GM12878 (cell line): ENCODE measurements around the gene LHFPL2. TPM values are rescaled to one million over a fixed set of nuclear protein-coding genes. Genes with fewer than 3 reads are reported as not detected.

Source experiments
- ATAC-seq: fragments of 200-7000 bp; cut with Tn5 transposase; 3 replicates; pipeline ENCODE4 v1.9.1; 2020; ENCODE audit warnings: mild to moderate bottlenecking, moderate library complexity
- BruUV-seq: library from RNA; stranded (reverse); fragments of 400-500 nt; replicated peaks from 2 replicates; lab custom pipeline; 2021; lab: Mats Ljungman, UMichigan
- CTCF ChIA-PET: fragments of 300-600 bp; sonication (Branson Sonifier 250); formaldehyde crosslinking; extraction: SDS; loops from one replicate; lab custom pipeline; 2021; ENCODE audit warnings: inconsistent platforms; lab: Yijun Ruan, JAX
- POLR2A ChIA-PET: fragments of 350-600 bp; formaldehyde crosslinking; extraction: SDS; loops from one replicate; lab custom pipeline; 2021; ENCODE audit warnings: inconsistent platforms; lab: Charles Lee
- RAD21 ChIA-PET: fragments of 300-600 bp; sonication (Branson Sonifier 250); formaldehyde crosslinking; loops from one replicate; lab custom pipeline; 2023; ENCODE audit warnings: antibody characterized with exemption; ENCODE audit not compliant: unreplicated experiment; lab: Charles Lee
- SMC1A ChIA-PET: fragments of 300-600 bp; sonication (Branson Sonifier 250); formaldehyde crosslinking; loops from one replicate; lab custom pipeline; 2023; ENCODE audit not compliant: unreplicated experiment, uncharacterized antibody; lab: Charles Lee
- DNase-seq: peaks from one replicate; pipeline ENCODE4 v3.0.0-alpha.2; 2011; ENCODE audit warnings: low read depth, low spot score
- FAIRE-seq: peaks from 3 replicates; lab custom pipeline; 2011; peaks lifted over from hg19 to GRCh38; lab: Jason Lieb, UNC
- H2AFZ ChIP-seq: 2 replicates; pipeline ENCODE4 v1.6.0; 2011; ENCODE audit warnings: low read depth, low read length, control low read depth; ENCODE audit not compliant: control insufficient read depth
- H3K27ac ChIP-seq: 2 replicates; pipeline ENCODE4 v1.5.1; 2011; ENCODE audit warnings: control low read depth; ENCODE audit not compliant: control insufficient read depth, insufficient read depth
- H3K27me3 ChIP-seq, 2 experiments: replicated peaks in 1 of 2; 2 replicates each; pipeline versions ENCODE4 v1.6.0 to v1.6.1; 2011; ENCODE audit warnings: low read length in 1 of 2; ENCODE audit not compliant: control insufficient read depth in 2 of 2, insufficient read depth in 2 of 2
- H3K36me3 ChIP-seq, 2 experiments: 2 replicates each; pipeline ENCODE4 v1.5.1; 2011; ENCODE audit warnings: low read length in 1 of 2; ENCODE audit not compliant: control insufficient read depth in 2 of 2, insufficient read depth in 2 of 2
- H3K4me1 ChIP-seq: 2 replicates; pipeline ENCODE4 v1.6.1; 2011; ENCODE audit warnings: mild to moderate bottlenecking, low read length, moderate library complexity, mixed read lengths; ENCODE audit not compliant: control insufficient read depth, insufficient read depth
- H3K4me2 ChIP-seq: 2 replicates; pipeline ENCODE4 v1.6.0; 2011; ENCODE audit warnings: control low read depth; ENCODE audit not compliant: control insufficient read depth, insufficient read depth
- H3K4me3 ChIP-seq: fragments of 200-600 bp; sonication (generic); 2 replicates; pipeline ENCODE4 v1.5.1; 2016
- H3K79me2 ChIP-seq: 2 replicates; pipeline ENCODE4 v1.6.0; 2011; ENCODE audit warnings: low read length; ENCODE audit not compliant: control insufficient read depth, insufficient read depth
- H3K9ac ChIP-seq: 2 replicates; pipeline ENCODE4 v1.8.0; 2011; ENCODE audit warnings: low read length, control low read depth, mixed read lengths; ENCODE audit not compliant: control insufficient read depth, insufficient read depth
- H3K9me3 ChIP-seq: replicated peaks from 3 replicates; pipeline ENCODE4 v1.5.1; 2011; ENCODE audit warnings: mild to moderate bottlenecking, low read length; ENCODE audit not compliant: control insufficient read depth, insufficient read depth
- H4K20me1 ChIP-seq: 2 replicates; pipeline ENCODE4 v1.6.0; 2011; ENCODE audit not compliant: control insufficient read depth, insufficient read depth
- ASH2L ChIP-seq: fragments of 300-600, 200-600 bp; sonication (generic); IDR thresholded peaks from 2 replicates; pipeline ENCODE4 v1.6.1; 2017; ENCODE audit warnings: low read depth, mild to moderate bottlenecking, borderline replicate concordance
- BMI1 ChIP-seq: fragments of 450-650 bp; IDR thresholded peaks from 2 replicates; pipeline ENCODE4 v1.6.1; 2016; ENCODE audit warnings: mild to moderate bottlenecking, moderate library complexity, borderline replicate concordance
- EP300 ChIP-seq, 2 experiments: fragments of 150-350 bp in 1 of 2; IDR thresholded peaks; 2 replicates each; pipeline ENCODE4 v1.6.1; 2011 to 2012; ENCODE audit warnings: low read depth in 2 of 2, low read length in 2 of 2, borderline replicate concordance in 1 of 2, improper control_type of control experiment in 1 of 2, inconsistent platforms in 1 of 2; ENCODE audit not compliant: control insufficient read depth in 1 of 2
- FOS ChIP-seq: IDR thresholded peaks from 3 replicates; pipeline ENCODE4 v1.6.1; 2011; ENCODE audit warnings: borderline replicate concordance; ENCODE audit not compliant: insufficient read length; ENCODE audit errors: extremely low read depth
- HDGF ChIP-seq: fragments of 450-650 bp; IDR thresholded peaks from 2 replicates; pipeline ENCODE4 v1.6.1; 2016; ENCODE audit warnings: antibody characterized with exemption
- MEF2B ChIP-seq: fragments of 450-650 bp; IDR thresholded peaks from 2 replicates; pipeline ENCODE4 v1.6.1; 2018; ENCODE audit warnings: mild to moderate bottlenecking, moderate library complexity; ENCODE audit not compliant: partially characterized antibody, poor library complexity, severe bottlenecking
- MYB ChIP-seq: fragments of 150-350 bp; IDR thresholded peaks from 2 replicates; pipeline ENCODE4 v1.6.1; 2014; ENCODE audit warnings: mild to moderate bottlenecking, low read depth, low read length, borderline replicate concordance
- NR2C2 ChIP-seq: IDR thresholded peaks from 2 replicates; pipeline ENCODE4 v1.6.1; 2011; ENCODE audit warnings: borderline replicate concordance, low read depth; ENCODE audit not compliant: control insufficient read depth, insufficient read length
- RAD51 ChIP-seq: fragments of 450-650 bp; IDR thresholded peaks from 2 replicates; pipeline ENCODE4 v1.6.1; 2016; ENCODE audit warnings: moderate library complexity, mild to moderate bottlenecking, inconsistent platforms
- SMAD5 ChIP-seq: IDR thresholded peaks from 2 replicates; pipeline ENCODE4 v1.6.1; 2016; ENCODE audit warnings: antibody characterized with exemption, low read depth
- SMC3 ChIP-seq: IDR thresholded peaks from 2 replicates; pipeline ENCODE4 v1.6.1; 2011; ENCODE audit warnings: low read length, improper control_type of control experiment, borderline replicate concordance
- SRF ChIP-seq, 2 experiments: IDR thresholded peaks; 2 replicates each; pipeline ENCODE4 v1.6.1; 2011; ENCODE audit warnings: low read depth in 2 of 2, low read length in 2 of 2, mild to moderate bottlenecking in 1 of 2, moderate library complexity in 1 of 2
- WGBS: methylation state at CpG from one replicate; pipeline ENCODE4 v1.1.6; 2016; ENCODE audit warnings: low lambda C conversion rate; ENCODE audit not compliant: insufficient replicate concordance, insufficient coverage; ENCODE audit errors: missing lambda C conversion rate; 5-methylcytosine and 5-hydroxymethylcytosine counted together
- in situ Hi-C: fragments of 300-500 bp; cut with MboI; formaldehyde crosslinking; loops from 9 replicates; pipeline ENCODE4 v1.14.3; 2018; ENCODE audit warnings: mixed read lengths
- intact Hi-C: fragments of 100-400 bp; cut with micrococcal nuclease; formaldehyde crosslinking; loops from one replicate; pipeline ENCODE4 v1.14.2; 2022; ENCODE audit not compliant: unreplicated experiment
- polyA plus RNA-seq, 11 experiments: library from polyadenylated mRNA; depleted of rRNA in 4 of 11; unstranded in 6 of 11; stranded (reverse) in 5 of 11; fragments of >200 nt; fragmentation: Nextera tagmentation in 4 of 11; fragmentation: Illumina TruSeq in 1 of 11; extraction: Ambion mirVana in 4 of 11; extraction: Trizol in 1 of 11; gene quantifications; 1 replicate in 1 of 11; 2 replicates in 10 of 11; pipeline versions ENCODE4 v1.2.1 to v1.2.3, GENCODE V29; 2011 to 2016; ENCODE audit warnings: inconsistent platforms in 2 of 11, missing spikeins in 2 of 11, low read depth in 1 of 11
- total RNA-seq, 4 experiments: library from RNA; depleted of rRNA in 3 of 4; stranded (reverse); fragments of >200 nt in 3 of 4; fragmentation: Illumina TruSeq in 1 of 4; extraction: Trizol in 1 of 4; gene quantifications; 2 replicates each; pipeline versions ENCODE4 v1.2.1 to v1.2.3, GENCODE V29; 2013 to 2021
- TF ChIP-seq, protein P1 (sequence below): fragments of 450-650 bp; IDR thresholded peaks from 2 replicates; pipeline ENCODE4 v1.6.1; 2017; ENCODE audit warnings: mild to moderate bottlenecking, low read depth, inconsistent platforms; ENCODE audit not compliant: poor library complexity, severe bottlenecking
- TF ChIP-seq, protein P2 (sequence below): fragments of 450-650 bp; IDR thresholded peaks from 2 replicates; pipeline ENCODE4 v1.6.1; 2016; ENCODE audit warnings: mild to moderate bottlenecking
- TF ChIP-seq, protein P3 (sequence below): fragments of 450-650 bp; formaldehyde crosslinking; IDR thresholded peaks from 2 replicates; pipeline ENCODE4 v1.4.0; 2020; ENCODE audit warnings: mild to moderate bottlenecking, moderate library complexity

The LHFPL2 gene
- total and polyA plus RNA-seq, 10 of the 15 experiments (the other 5 are each of a cell fraction or from before 2014, with no cell fraction given) = 4.1 to 21.8 (median 12.5) TPM

DNA sequence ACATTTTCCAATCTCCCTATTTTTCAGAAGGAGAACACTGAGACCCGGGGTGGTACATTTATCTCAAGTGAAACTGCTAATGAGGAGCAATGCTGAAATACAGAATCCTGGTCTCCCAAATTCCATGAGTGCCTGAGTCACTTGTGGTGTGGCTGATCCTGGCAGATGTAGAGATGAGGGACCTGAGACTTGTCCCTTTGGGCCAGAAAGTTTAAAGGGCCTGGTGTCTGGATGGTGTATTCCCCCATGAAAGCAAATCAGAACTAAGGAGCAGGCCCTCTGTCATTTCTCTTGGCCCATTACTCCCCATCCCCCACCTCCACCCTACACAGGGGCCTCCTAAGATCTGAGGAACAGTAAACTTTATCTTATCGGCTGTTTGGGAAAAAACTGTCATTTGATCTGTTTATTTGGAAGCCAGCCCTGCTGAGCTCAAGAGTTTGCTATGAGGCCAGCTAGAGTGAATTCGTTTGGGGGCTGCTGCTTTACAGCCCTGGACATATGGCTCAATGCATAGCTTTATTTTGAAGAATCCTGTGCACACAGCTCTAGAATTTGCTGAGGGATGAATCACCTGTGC is 140.3 kb downstream of the LHFPL2 start (continued):
- TF ChIP-seq, protein P1, sequence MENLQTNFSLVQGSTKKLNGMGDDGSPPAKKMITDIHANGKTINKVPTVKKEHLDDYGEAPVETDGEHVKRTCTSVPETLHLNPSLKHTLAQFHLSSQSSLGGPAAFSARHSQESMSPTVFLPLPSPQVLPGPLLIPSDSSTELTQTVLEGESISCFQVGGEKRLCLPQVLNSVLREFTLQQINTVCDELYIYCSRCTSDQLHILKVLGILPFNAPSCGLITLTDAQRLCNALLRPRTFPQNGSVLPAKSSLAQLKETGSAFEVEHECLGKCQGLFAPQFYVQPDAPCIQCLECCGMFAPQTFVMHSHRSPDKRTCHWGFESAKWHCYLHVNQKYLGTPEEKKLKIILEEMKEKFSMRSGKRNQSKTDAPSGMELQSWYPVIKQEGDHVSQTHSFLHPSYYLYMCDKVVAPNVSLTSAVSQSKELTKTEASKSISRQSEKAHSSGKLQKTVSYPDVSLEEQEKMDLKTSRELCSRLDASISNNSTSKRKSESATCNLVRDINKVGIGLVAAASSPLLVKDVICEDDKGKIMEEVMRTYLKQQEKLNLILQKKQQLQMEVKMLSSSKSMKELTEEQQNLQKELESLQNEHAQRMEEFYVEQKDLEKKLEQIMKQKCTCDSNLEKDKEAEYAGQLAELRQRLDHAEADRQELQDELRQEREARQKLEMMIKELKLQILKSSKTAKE = no peak
- TF ChIP-seq MEF2B = no peak
- TF ChIP-seq FOS = no peak
- TF ChIP-seq NR2C2 = no peak
- TF ChIP-seq MYB = no peak

DNA sequence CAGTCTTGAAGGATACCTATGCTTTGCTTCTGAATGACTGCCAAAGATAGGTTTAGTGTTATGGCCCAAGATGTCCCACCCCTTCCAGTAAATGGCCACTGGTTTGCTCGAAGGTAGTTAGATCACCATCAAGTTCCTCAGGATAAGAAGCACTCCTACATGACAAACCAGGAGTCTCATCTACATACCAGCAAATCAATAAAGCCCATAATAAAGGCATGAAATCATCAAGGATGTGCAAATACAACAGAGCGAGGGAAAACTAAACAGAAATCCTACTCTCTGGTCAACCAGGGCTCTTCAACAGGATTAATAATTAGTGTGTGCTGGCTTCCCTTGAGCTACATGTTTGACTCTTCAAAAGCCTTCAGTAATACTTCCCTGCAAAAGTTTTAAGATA is 141.0 kb downstream of the LHFPL2 start:
- no peaks in the 10 kb centered on the region for H3K9me3 ChIP-seq
- 93% methylated on average over 2 of the region's 2 CpGs for WGBS
- RAD21 ChIA-PET = no interaction called here
- CTCF ChIA-PET = interaction anchor here (1.0 to 1.8 kb wide), 3 partner anchors 10 to 187 kb away, joined by 3 to 4 read pairs (median 4); no protein-coding TSS in a partner anchor
- ATAC-seq (no peak), FAIRE-seq (no peak), DNase-seq (no peak)
- BruUV-seq = no TSS peak
- no peaks in the 10 kb centered on the region for H3K27me3 ChIP-seq
- no peak for TF ChIP-seq ASH2L
- no peak for TF ChIP-seq BMI1
- TF ChIP-seq SMC3 = no peak
- TF ChIP-seq, protein P2, sequence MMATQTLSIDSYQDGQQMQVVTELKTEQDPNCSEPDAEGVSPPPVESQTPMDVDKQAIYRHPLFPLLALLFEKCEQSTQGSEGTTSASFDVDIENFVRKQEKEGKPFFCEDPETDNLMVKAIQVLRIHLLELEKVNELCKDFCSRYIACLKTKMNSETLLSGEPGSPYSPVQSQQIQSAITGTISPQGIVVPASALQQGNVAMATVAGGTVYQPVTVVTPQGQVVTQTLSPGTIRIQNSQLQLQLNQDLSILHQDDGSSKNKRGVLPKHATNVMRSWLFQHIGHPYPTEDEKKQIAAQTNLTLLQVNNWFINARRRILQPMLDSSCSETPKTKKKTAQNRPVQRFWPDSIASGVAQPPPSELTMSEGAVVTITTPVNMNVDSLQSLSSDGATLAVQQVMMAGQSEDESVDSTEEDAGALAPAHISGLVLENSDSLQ = no peak
- TF ChIP-seq SMAD5 = no peak
- TF ChIP-seq SRF (IDR thresholded peaks at IDR 0.05; ENCODE audit: low read depth in 2 of 2, low read length in 2 of 2) = no peak
- TF ChIP-seq, protein P3, sequence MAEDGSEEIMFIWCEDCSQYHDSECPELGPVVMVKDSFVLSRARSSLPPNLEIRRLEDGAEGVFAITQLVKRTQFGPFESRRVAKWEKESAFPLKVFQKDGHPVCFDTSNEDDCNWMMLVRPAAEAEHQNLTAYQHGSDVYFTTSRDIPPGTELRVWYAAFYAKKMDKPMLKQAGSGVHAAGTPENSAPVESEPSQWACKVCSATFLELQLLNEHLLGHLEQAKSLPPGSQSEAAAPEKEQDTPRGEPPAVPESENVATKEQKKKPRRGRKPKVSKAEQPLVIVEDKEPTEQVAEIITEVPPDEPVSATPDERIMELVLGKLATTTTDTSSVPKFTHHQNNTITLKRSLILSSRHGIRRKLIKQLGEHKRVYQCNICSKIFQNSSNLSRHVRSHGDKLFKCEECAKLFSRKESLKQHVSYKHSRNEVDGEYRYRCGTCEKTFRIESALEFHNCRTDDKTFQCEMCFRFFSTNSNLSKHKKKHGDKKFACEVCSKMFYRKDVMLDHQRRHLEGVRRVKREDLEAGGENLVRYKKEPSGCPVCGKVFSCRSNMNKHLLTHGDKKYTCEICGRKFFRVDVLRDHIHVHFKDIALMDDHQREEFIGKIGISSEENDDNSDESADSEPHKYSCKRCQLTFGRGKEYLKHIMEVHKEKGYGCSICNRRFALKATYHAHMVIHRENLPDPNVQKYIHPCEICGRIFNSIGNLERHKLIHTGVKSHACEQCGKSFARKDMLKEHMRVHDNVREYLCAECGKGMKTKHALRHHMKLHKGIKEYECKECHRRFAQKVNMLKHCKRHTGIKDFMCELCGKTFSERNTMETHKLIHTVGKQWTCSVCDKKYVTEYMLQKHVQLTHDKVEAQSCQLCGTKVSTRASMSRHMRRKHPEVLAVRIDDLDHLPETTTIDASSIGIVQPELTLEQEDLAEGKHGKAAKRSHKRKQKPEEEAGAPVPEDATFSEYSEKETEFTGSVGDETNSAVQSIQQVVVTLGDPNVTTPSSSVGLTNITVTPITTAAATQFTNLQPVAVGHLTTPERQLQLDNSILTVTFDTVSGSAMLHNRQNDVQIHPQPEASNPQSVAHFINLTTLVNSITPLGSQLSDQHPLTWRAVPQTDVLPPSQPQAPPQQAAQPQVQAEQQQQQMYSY (CRISPR knock-in tag) = no peak
- TF ChIP-seq HDGF = no peak
- TF ChIP-seq RAD51 = no peak
- no peak for TF ChIP-seq EP300 (IDR thresholded peaks at IDR 0.05; ENCODE audit: borderline replicate concordance in 1 of 2, control insufficient read depth in 1 of 2, low read depth in 2 of 2, low read length in 2 of 2)
- peaks cover 0 to 9% of the 10 kb centered on the region in 2 experiments; a peak in 2 of 4 replicates for H3K36me3 ChIP-seq
- H3K4me2 ChIP-seq = no peak overlapping the region
- POLR2A ChIA-PET = no interaction called here
- H3K4me3 ChIP-seq = no peak overlapping the region
- peaks cover 9% of the 10 kb centered on the region for H3K4me1 ChIP-seq
- intact Hi-C loops = no loop called here
- 0 out of 2 replicates have a peak, but pooled peaks cover 5% of the 10 kb centered on the region for H4K20me1 ChIP-seq
- H3K27ac ChIP-seq = no peak overlapping the region
- H2AFZ ChIP-seq = no peak overlapping the region
- no peak overlapping the region for H3K9ac ChIP-seq
- SMC1A ChIA-PET = interaction anchor here (0.7 to 1.5 kb wide), 5 partner anchors 9 to 211 kb away, joined by 3 to 6 read pairs (median 4); no protein-coding TSS in a partner anchor
- in situ Hi-C loops = no loop called here
- H3K79me2 ChIP-seq = no peaks in the 10 kb centered on the region; the same call in 1 of the 2 replicates
